AG10803 (cell line): ENCODE data around the gene SLC15A2.

Source experiments
- DNase-seq: peaks from one replicate; pipeline ENCODE4 v3.0.0; 2010; ENCODE audit warnings: low read depth
- H3K4me3 ChIP-seq: 2 replicates; pipeline ENCODE4 v1.5.1; 2011; ENCODE audit warnings: mild to moderate bottlenecking, low read length, control low read depth
- CTCF ChIP-seq: conservative IDR thresholded peaks from 2 replicates; pipeline ENCODE4 v1.5.1; 2011; ENCODE audit warnings: mild to moderate bottlenecking, low read length, control low read depth, inconsistent platforms

SLC15A2 gene

GRCh38 chr3:121948641-121949040 lies 54.4 kb downstream of the SLC15A2 start:
- no peak for DNase-seq
- no peak for TF ChIP-seq CTCF
- H3K4me3 ChIP-seq = no peak overlapping the region

DNA sequence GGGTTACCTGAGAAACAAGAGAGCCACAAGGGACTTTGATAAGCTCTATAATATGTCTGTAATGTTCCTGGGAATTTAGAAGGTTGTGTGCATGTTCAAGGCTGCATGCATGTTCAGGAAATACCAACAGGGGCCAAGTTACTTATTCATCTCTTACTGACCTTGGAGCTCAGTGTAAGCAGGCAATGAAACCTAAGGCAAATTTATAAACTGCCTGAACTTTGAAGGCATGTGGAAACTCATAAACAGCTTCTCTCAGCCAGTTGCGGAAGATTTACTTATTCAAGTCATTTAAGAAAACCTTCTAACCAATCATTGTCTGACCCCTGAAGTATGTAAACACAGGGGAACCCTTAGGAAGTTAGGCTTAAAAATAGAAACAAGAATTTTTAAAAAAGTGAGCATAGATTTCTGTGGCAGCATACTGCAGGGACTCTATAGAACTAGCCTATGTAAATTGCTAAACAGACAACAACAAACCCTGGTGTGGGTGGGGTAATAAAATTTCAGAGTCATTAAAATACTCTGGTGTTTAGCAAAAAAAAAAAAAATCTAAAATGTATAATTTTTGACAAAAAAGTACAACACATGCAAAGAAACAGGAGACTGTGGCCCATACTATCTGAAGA lies 57.2 kb downstream of the SLC15A2 start:
- no peak overlapping the region for H3K4me3 ChIP-seq
- TF ChIP-seq CTCF = no peak
- DNase-seq = no peak

DNA sequence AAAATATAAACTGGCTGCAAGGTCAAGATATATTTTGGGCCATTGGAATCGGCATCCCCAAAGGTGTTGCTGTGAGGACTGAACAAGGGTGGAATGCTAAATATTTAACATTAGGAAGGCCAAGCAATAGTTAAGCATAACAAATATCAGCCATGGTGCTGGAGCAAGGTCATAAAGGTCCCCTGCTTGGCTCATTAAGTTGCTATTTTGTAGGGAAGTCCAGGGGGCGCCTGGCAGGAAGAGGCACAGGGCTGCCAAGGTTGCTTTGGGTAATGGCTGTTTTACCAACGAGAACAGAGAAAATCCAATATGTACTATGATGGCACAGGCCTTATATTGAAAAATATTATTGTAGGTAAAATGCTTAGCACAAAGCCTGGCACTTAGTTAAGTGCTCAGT lies 62.2 kb downstream of the SLC15A2 start:
- TF ChIP-seq CTCF = no peak
- no peak overlapping the region for H3K4me3 ChIP-seq
- no peak for DNase-seq

DNA sequence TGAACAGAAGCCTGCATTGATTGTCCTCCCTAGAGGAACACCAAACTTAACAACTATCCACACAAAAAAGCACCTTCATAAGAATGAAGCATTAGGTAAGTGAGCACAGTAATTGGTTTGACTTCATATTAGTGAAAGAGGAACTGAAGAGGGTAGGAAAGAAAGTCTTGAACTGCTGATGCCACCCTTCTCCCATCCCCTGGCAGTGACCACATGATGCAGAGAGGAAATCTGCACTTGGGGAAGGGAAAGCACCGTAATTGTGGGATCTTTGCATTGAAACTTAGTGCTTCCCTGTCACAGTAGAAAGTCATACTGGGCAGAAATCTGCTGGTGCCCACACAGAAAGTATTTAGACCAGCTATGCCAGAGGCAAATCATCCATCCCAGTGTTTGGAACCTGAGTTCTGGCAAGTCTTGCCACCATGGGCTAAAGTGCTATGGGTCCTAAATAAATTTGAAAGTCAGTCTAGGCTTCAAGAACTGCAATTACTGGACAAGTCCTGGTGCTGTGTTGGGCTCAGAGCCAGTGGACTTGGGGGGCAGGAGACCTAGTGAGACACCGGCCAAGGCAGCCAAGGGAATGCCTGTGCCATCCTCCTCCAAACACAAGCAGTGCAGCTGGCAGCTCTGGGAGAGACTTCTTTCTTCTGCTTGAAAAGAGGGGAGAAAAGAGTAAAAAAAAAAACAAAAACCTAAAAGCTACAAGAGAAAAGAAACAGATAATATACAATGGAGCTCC lies 63.6 kb downstream of the SLC15A2 start:
- DNase-seq = no peak
- H3K4me3 ChIP-seq = no peak overlapping the region
- no peak for TF ChIP-seq CTCF

DNA sequence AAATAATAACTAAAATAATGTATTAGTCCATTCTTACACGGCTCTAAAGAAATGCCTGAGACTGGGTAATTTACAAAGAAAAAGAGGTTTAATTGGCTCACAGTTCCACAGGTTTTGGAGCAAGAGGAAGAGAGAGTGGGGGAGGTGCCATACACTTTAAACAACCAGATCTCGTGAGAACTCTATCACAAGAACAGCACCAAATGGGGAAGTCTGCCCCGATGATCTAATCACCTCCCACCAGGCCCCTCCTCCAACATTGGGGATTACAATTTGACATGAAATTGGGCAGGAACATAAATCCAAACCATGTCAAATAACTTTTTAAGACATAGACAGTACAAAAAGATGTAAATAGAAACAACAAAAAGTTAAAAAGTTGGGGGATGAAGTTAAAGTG lies 64.6 kb downstream of the SLC15A2 start:
- TF ChIP-seq CTCF = no peak
- no peak overlapping the region for H3K4me3 ChIP-seq
- DNase-seq = no peak

GRCh38 chr3:121961283-121961682 lies 67.1 kb downstream of the SLC15A2 start:
- no peak for DNase-seq
- H3K4me3 ChIP-seq = no peak overlapping the region
- no peak for TF ChIP-seq CTCF

DNA sequence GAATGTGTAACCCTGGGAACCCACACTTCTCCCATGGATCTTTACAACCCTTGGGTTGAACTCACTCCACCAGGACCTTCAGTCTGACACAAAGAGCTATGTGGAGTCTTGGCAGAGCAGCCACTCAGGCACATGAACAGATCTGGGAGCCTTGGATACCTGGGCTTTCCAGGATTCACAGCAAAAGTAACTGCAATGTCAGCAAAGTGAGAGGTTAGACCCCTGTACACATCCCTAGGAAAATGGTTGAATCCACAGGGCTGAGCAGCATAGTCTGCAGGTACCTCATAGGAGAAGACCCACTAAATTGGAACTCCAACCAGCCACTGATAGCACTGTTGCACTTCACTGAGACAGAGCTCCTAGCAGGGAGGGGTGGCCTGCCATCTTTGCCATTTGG lies 68.2 kb downstream of the SLC15A2 start:
- no peak overlapping the region for H3K4me3 ChIP-seq
- TF ChIP-seq CTCF = no peak
- no peak for DNase-seq
